HG03432 (cell line): ENCODE data around the gene MRPS31.
A peak's percentile ranks its signal among the peaks of the same experiment; 100 is the strongest.

Experiments used
- ATAC-seq: cut with Tn5 transposase; IDR thresholded peaks from one replicate; pipeline ENCODE4 v1.9.1; 2021; ENCODE audit warnings: mild to moderate bottlenecking, moderate library complexity; ENCODE audit not compliant: unreplicated experiment

Gene MRPS31

DNA sequence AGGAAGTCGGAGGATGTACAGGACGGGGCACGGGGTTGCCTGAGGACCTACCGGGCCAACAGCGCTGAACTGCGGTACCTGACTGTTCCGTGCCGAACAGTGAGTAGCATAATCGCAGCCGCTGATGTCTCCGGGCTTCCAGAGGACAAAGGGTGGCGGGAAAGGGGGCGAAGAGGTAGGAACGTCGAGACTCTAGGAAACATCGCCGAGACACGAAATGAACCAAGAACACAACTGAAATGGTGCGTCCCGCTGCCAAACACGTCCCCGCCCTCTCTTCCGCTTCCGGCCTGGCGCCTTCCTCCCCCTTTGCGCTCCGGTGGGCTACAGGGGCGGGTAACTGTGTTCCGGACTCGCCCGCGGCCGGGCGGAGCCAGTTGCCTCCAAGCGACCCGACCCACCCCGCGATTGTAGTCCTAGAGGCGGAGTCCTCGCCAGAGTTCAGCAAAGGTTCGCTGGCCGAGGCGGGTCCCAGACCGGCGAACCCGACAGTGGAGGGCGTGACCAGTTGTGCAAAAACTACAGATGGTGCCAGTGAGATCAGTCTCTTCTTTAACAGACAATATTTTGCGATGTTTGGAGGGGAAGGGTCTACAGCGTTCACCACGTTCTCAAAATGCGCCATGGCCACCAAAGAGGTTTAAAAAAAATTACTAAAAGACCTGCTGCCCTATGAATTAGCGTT lies at the start of gene MRPS31:
TSS of gene MRPS31 (minus strand) at position 257 of the 685 bp plus-strand sequence. CDS start at position 203, 54 bp downstream.
- peak; percentile 98 for ATAC-seq

DNA sequence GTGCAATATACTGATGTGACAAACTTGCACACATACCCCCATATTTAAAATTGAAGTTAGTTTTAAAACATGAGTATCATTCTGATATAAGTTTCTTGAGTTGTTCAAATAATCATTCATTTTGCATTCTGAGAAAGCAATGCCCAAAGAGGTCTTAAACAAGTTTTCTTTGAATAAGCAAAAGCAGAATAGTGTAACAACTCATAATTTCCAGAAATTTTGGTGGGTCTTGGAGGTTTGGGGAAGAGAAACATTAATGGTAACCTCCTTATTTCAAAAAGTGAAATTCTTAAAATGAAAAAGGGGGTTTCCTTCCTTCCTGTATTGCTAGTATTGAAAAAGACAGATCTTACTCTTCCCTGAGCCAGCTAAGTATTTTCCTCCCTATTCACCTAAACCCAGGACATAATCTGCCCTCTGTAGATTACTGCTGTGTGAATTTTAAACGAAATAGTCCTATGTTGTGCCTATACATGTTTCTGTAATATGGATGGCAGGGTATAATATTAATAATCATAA lies 48.9 kb upstream of the MRPS31 start:
- no peak for ATAC-seq

GRCh38 chr13:40818926-40819325 lies 47.9 kb upstream of the MRPS31 start:
- ATAC-seq: peak; percentile 48

DNA sequence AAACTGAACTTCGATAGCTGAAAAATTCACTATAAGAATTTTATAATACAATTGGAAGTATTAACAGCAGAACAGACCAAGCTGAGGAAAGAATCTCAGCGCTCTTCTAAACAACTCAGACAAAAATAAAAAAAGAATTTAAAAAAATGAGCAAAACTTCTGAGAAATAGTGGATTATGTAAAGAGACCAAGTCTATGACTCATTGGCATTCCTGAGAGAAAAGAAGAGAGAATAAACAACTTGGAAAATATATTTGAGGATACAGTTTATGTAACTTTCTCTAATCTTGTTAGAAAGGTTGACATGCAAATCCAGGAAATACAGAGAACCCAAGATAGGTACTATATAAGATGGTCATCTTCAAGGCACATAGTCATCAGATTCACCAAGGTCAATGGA lies 43.8 kb upstream of the MRPS31 start:
- ATAC-seq: no peak

- ATAC-seq: no peak
These were observed 42.9 kb upstream of the MRPS31 start for GRCh38 chr13:40813667-40814454.

GRCh38 chr13:40812724-40813445 lies 41.9 kb upstream of the MRPS31 start:
- no peak for ATAC-seq

- no peak for ATAC-seq
These were observed 41.1 kb upstream of the MRPS31 start for GRCh38 chr13:40812102-40812501.

GRCh38 chr13:40809471-40809870 lies 38.5 kb upstream of the MRPS31 start:
- ATAC-seq: no peak

DNA sequence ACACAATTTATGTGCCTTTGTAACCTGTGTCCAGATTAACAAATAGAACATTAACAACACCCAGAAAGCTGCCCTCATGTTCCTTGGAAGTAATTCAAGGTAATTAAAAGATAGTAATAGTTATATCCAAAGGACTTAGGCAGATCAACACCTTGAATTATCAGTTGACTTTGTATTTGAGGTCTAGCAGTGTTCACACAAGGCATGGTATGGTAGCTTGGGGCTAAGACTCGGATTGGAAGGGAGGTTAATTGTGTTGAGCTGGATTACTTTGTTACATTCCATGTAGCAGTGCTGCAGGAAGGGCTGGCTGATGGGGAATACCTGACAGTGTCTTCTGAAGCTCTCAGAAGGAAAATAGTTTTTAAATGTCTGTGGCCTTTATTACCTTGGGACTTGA lies 35.3 kb upstream of the MRPS31 start:
- ATAC-seq: no peak

DNA sequence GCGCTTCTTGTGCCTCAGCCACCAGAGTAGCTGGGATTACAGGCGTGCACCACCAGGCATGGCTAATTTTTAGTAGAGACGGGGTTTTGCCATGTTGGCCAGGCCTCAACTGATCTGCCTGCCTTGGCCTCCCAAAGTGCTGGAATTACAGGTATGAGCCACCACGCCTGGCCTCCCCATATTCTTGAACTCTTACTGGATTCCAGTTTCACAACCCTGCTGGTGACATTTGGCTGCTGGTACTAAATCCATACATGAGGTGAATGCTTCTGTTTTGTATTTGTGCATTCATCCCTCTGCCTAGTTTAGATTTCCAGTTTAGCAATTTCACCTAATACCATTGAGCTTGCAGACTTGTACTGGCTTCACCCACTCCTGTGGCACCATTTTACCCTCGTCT lies 32.3 kb upstream of the MRPS31 start:
- no peak for ATAC-seq

DNA sequence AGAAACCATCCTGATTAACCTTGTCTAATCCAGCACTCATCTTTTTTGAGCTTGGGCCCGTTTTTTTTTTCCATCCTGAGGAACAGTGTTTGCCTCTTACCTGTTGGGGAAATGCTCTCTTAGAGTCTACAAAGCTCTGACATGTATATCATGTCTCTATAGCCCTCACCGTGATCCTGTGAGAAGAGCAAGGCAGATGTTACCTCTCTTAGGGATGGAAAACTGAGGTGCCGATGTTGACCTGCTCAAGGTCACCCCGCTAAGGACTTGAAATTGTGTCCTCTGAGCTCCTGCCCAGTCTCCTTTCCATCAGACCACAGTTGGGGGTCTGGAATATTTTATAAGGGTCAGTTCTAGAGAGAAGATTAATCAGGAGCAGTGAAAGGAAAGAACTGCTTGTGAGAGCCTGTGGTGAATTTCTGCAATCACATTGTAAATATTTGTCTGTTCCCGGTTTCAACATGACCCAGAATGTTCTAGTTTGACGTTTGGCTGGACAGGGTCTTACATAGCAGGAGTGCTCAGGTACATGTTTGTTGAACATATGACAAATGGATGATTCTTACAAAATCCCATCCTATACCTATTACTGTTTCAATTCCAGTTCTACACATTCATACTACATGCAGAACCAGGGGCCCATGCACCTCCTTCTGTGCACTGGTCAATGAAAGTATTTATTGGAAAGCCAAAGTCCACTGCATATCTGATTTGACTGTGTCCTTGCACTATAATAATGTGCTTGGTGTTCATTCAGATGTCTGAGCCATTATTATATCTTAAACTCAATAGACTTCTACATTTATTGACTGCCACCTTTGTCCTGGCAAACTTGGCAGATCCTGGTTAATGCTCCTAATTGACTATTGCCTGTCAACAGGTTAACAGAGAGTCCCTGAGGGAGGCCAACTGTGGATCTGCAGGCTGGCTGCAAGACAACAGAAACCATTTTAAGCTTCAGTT lies 30.5 kb upstream of the MRPS31 start:
- no peak for ATAC-seq

GRCh38 chr13:40800559-40800958 lies 29.6 kb upstream of the MRPS31 start:
- ATAC-seq: no peak

DNA sequence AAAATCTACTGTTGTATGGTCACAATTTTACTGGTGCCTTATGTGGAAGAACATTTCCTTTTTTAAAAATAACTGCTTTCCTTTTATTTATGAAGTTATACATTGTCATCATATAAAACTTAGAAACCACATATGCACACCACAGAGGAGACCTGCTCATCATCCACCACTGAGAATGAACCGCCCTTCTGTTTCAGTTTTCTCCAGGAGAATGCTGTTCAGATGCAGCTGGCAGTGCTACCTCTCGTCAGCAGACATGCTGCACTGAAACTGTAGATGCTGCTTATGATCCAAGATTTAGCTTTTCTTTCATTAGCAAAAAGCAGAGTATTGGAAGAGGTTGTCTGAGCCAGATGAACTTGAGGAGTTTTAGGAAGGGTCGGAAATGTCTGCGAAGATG lies 28.5 kb upstream of the MRPS31 start:
- ATAC-seq: no peak

- no peak for ATAC-seq
These were observed 27.4 kb upstream of the MRPS31 start for GRCh38 chr13:40798380-40798779.

- no peak for ATAC-seq
These were observed 25.7 kb upstream of the MRPS31 start for GRCh38 chr13:40796649-40797048.

DNA sequence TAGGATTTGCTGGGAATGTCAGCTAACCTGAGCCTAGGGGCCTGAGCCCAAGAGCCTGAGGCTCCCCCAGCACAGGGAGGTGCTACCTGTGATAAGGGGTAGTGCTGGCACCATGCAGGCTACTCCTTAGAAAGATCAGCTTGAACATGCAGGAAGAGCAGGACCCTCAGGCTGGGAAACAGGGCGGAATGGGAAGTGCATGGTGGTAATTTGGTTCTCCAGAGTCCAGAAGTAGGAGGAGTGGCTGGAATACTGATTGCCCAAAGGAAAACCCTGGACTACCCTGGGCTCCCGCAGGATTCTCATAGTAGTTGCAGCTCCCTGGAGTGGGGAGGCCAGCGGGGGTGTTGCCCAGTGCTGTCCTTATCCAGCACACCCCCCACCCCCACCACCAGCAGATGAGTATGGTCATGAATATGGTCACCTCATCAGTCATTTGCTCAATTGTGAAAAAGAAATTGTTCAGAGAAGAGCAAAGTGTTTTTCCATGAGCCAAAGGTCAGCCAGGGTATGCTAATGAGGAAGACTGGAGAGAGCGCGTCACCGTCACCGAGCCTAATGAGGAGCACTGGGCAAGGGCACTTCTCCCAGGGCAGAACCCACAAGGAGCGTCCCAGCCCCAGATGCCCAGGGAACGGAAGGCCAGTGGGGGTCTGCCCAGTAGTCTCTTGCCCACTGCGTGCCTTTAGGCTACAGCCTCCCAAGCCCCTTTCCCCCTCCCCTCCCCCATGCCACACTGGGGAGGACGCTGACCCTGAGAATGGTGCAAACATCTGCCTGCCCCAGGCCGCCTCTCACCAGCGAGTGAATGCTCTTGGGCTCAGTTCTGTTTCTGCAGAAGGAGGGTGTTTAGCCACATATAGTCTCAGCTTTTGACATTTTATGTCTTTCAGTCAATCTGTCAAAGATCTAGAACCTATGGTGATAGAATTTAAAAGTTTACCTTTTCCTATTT lies 23.7 kb upstream of the MRPS31 start:
- no peak for ATAC-seq

DNA sequence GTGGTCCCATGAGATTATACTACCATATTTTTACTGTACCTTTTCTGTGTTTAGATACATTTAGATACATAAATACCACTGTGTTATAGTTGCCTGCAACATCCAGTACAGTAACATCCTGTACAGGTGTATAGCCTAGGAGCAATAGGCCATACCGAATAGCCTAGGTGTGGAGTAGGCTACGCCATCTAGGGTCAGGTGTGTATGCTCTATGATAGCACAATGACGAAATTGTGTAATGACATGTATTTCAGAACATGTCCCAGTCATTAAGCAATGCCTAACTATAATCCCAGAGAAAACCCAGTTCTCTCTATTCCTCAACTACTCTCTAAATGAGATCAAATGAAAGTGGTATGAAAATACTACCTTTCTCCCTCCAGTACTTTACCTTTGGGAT lies 22.3 kb upstream of the MRPS31 start:
- ATAC-seq: no peak

GRCh38 chr13:40792284-40793051 lies 21.5 kb upstream of the MRPS31 start:
- ATAC-seq: no peak
